Measurements from ENCODE around the gene XPC.
"Not testable (repeated sequence)": the region's sequence is repeated elsewhere in the genome, so short reads cannot be mapped to it uniquely, and the experiment has no call there.

Gene XPC

DNA sequence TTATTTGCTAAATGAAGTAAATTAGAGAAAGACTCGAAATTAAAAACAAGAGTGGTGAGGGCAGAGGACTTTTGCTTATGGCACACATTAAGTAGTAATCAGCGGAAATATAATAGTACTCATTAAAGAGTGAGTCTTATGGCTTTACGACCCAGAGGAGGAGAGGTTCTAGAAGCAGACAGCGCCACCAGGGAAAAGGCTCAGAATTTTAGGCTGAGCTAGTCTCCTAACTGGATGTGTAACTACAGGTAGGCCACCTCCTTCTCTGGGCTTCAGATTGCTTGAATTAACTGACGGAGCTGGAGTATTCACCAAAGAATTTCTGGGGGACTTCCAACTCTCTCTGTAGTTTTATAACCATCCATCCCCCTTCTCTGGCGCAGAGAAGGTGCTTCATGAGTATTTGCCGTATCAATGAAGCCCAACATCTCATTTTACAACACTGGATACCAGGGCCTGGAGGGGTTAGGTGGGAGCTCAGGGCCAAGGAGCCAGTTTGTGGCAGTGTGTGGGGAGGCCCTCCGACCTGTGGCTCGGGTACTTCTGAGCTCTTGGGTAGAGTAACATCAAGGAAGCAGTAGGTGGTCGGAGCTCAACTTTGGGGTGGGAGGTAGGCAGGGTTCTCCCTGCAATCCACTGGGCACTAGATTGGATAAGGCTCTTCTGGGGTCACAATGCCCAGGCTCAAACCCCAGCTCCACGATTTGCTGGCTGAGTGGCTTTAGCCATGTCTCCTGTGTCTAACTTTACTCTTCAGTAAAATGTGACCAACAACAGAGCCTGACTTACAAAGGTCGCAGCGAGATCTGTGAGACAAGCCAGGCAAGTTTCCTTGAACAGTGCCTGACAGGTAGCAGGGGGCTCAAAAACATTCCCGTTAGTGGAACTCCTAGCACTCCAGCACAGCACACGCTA is 54.8 kb downstream of the XPC start:
- H3K4me3 ChIP-seq (replicated peaks; ENCODE audit: low read depth, low read length), result peak overlapping the region; percentile 82
- no peaks in the 10 kb centered on the region for H3K27me3 ChIP-seq (replicated peaks; ENCODE audit: control insufficient read depth, insufficient read depth, low read length)
- no peak for DNase-seq (ENCODE audit: extremely low read depth, insufficient read length)
- TF ChIP-seq, protein P1, sequence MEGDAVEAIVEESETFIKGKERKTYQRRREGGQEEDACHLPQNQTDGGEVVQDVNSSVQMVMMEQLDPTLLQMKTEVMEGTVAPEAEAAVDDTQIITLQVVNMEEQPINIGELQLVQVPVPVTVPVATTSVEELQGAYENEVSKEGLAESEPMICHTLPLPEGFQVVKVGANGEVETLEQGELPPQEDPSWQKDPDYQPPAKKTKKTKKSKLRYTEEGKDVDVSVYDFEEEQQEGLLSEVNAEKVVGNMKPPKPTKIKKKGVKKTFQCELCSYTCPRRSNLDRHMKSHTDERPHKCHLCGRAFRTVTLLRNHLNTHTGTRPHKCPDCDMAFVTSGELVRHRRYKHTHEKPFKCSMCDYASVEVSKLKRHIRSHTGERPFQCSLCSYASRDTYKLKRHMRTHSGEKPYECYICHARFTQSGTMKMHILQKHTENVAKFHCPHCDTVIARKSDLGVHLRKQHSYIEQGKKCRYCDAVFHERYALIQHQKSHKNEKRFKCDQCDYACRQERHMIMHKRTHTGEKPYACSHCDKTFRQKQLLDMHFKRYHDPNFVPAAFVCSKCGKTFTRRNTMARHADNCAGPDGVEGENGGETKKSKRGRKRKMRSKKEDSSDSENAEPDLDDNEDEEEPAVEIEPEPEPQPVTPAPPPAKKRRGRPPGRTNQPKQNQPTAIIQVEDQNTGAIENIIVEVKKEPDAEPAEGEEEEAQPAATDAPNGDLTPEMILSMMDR (IDR thresholded peaks at IDR 0.05; ENCODE audit: insufficient read depth, low read length, poor library complexity, severe bottlenecking), result no peak
- peaks cover 2% of the 10 kb centered on the region for H3K36me3 ChIP-seq (ENCODE audit: control insufficient read depth, insufficient read depth, low read length)

DNA sequence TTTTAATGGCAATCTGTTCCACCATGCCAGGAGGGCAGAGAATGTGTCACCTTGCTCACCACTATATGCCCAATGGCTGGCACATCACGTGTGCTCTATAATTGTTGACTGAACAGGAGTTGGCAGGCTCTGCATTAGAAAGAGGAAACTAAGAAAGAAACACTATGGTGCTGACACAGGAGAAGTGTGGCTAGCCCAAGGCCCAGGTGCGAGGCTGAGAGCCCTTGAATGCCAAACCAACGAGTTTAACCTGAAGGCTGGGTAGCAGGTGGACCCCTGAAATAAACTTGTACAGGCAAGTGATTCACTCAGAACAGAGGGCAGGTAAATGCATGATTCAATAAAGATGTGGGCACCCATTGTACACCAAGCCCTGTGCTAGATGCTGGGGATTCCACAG is 56.1 kb downstream of the XPC start:
- TF ChIP-seq, protein P1 (IDR thresholded peaks at IDR 0.05; ENCODE audit: insufficient read depth, low read length, poor library complexity, severe bottlenecking), result no peak
- Histone ChIP-seq H3K4me3 (replicated peaks; ENCODE audit: low read depth, low read length) (no peak overlapping the region), H3K27me3 (replicated peaks; ENCODE audit: control insufficient read depth, insufficient read depth, low read length) (no peaks in the 10 kb centered on the region), H3K36me3 (ENCODE audit: control insufficient read depth, insufficient read depth, low read length) (peaks cover 3% of the 10 kb centered on the region)
- DNase-seq (ENCODE audit: extremely low read depth, insufficient read length), result no peak

DNA sequence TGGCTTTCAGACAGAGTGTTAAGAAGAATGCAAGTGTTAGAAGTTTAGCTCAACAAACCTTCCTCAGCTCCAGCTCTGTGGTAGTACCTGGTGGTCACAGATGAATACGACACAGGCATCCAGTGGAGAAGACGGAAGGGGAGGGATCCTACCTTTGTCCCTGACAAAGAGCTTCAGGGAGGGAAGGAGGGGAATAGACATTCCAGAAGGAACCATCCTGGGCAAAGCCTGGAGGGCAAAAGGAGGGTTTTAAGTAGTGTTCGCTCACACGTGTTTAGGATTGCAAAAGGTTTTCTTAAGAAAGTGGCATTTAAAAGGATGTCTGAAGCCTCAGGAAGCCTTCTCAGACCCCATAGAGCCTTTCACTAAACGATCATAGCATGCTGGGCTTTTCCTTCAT is 56.5 kb downstream of the XPC start:
- H3K36me3 ChIP-seq (ENCODE audit: control insufficient read depth, insufficient read depth, low read length), result peaks cover 3% of the 10 kb centered on the region; the same call in 1 of the 2 replicates
- no peak overlapping the region for H3K4me3 ChIP-seq (replicated peaks; ENCODE audit: low read depth, low read length)
- DNase-seq (ENCODE audit: extremely low read depth, insufficient read length), result no peak
- H3K27me3 ChIP-seq (replicated peaks; ENCODE audit: control insufficient read depth, insufficient read depth, low read length), result no peaks in the 10 kb centered on the region
- TF ChIP-seq, protein P1 (IDR thresholded peaks at IDR 0.05; ENCODE audit: insufficient read depth, low read length, poor library complexity, severe bottlenecking), result no peak

DNA sequence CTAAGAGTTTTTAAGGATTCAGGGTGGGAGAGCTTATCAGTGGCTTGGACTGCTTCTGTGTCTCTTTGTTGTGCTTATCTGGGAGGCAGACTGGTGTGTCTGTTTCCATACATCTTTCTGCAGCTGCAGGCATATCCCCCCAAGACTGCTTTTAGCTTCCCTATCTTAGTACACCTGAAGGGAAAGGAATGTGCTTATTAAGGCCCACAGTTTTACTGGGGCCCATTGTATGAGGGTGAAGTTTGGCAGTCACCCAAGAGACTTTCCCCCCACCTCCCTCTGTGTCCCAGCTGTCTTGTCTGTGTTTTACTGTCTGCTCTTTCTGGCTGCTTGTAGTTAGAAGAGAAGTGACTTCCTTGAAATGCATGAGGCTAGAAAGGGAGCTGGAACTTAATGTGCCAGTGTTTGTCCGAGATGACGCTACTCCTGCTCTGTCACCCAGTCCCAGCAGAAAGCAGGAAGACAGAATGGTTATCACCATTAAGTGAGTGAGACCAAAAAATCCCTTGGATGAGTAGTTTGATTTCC is 57.4 kb downstream of the XPC start:
- not testable (repeated sequence) for H3K27me3 ChIP-seq (replicated peaks; ENCODE audit: control insufficient read depth, insufficient read depth, low read length); H3K4me3 ChIP-seq (replicated peaks; ENCODE audit: low read depth, low read length); H3K36me3 ChIP-seq (ENCODE audit: control insufficient read depth, insufficient read depth, low read length); DNase-seq (ENCODE audit: extremely low read depth, insufficient read length)

DNA sequence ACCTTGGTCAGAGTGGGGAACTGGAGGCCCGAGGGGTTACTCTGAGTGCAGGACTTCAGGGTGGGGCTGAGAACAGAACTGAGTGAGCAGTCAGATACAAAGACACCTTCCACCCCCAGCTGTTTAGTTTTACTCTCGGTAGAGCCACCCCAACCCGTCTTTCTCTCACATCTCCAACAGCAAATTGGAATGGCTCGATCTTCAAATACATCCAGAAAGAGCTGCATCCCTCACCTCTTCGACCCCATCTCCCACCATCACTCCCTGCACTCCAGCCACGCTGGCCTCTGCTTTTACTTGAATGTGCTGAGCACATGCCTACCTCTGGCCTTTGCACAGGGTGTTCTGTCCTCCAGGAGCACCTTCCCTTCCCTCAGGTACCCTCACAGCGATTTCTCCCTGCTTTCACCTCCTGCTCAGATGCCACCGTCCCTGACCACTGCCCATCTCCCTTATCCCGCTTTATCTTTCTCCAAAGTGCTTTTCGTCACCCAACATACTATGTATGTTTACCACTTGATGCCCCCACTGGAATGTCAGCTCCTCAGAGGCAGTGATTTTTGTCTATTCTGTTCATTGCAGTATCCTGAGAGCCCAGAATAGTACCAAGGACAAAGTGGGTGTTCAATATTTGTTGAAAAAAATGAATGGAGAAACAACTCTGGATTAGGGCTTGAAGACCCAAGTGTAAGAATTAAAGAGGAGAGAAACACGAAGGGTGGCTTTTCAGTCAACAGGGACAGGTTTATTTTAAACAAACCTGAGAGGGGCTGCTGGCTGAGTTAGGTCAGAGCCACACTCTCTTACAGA is 58.1 kb downstream of the XPC start:
- Histone ChIP-seq H3K36me3 (ENCODE audit: control insufficient read depth, insufficient read depth, low read length) (peaks cover 9% of the 10 kb centered on the region), H3K27me3 (replicated peaks; ENCODE audit: control insufficient read depth, insufficient read depth, low read length) (no peaks in the 10 kb centered on the region), H3K4me3 (replicated peaks; ENCODE audit: low read depth, low read length) (no peak overlapping the region)
- TF ChIP-seq, protein P1 (IDR thresholded peaks at IDR 0.05; ENCODE audit: insufficient read depth, low read length, poor library complexity, severe bottlenecking), result no peak
- DNase-seq (ENCODE audit: extremely low read depth, insufficient read length), result no peak

DNA sequence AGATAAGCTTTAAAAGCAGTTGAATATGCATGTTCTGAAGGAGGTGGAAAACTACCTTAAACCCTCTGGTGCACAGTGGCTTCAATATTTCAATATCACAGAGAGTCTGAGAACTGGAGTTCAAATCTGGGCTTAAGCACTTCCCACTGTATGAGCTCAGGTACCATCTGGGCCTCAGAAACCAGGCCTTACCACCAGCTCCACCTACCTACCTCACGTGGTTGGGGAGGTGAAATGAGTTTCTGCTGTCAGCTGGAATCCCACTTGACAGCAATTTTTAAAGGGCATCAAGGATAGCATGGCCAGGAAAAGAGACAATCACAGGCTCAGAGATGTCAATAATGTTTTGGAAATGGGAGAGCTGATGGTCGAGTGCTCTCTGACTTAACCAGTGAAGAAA is 58.8 kb downstream of the XPC start:
- H3K27me3 ChIP-seq (replicated peaks; ENCODE audit: control insufficient read depth, insufficient read depth, low read length), result no peaks in the 10 kb centered on the region
- TF ChIP-seq, protein P1 (IDR thresholded peaks at IDR 0.05; ENCODE audit: insufficient read depth, low read length, poor library complexity, severe bottlenecking), result no peak
- H3K36me3 ChIP-seq (ENCODE audit: control insufficient read depth, insufficient read depth, low read length), result peaks cover 10% of the 10 kb centered on the region
- DNase-seq (ENCODE audit: extremely low read depth, insufficient read length), result no peak
- H3K4me3 ChIP-seq (replicated peaks; ENCODE audit: low read depth, low read length), result no peak overlapping the region
